PFSK-1 (cell line): Measurements from ENCODE around the gene NIPBL.

Source experiments
- REST ChIP-seq, 2 experiments: IDR thresholded peaks; 2 replicates each; pipeline versions ENCODE4 v1.6.1 to v1.8.0; 2011 to 2012; ENCODE audit warnings: low read depth in 2 of 2, low read length in 2 of 2, control low read depth in 1 of 2, inconsistent platforms in 1 of 2, mild to moderate bottlenecking in 1 of 2, moderate library complexity in 1 of 2; ENCODE audit not compliant: insufficient read depth in 1 of 2
- TAF1 ChIP-seq: IDR thresholded peaks from 2 replicates; pipeline ENCODE4 v1.6.1; 2012; ENCODE audit warnings: low read length, control low read depth, borderline replicate concordance; ENCODE audit not compliant: insufficient read depth

- TF ChIP-seq REST (IDR thresholded peaks at IDR 0.05; ENCODE audit: insufficient read depth in 1 of 2, low read depth in 2 of 2, low read length in 2 of 2) (no peak), TAF1 (no peak)
These were observed 198.9 kb downstream of the NIPBL start for GRCh38 chr5:37075399-37075950.
